HS-27A (cell line): ENCODE data around the gene PFN3.

Experiments used
- DNase-seq: peaks from one replicate; pipeline ENCODE4 v3.0.0-alpha.2; 2012; ENCODE audit warnings: low read depth, missing footprints

Gene PFN3

GRCh38 chr5:177359860-177360259 is 40.6 kb downstream of the PFN3 start:
- DNase-seq, result no peak

GRCh38 chr5:177359451-177359851 is 41.0 kb downstream of the PFN3 start:
- no peak for DNase-seq

- DNase-seq, result no peak
Observed at GRCh38 chr5:177358370-177358819, 42.1 kb downstream of the PFN3 start.

- no peak for DNase-seq
Observed at GRCh38 chr5:177357459-177358351, 42.8 kb downstream of the PFN3 start, which contains the start of gene RGS14. RGS14 (plus strand) TSS chr5:177357924; CDS start chr5:177358025, 101 bp downstream.

GRCh38 chr5:177357146-177357458 is 43.4 kb downstream of the PFN3 start:
- no peak for DNase-seq

- no peak for DNase-seq
Observed at GRCh38 chr5:177356746-177357145, 43.7 kb downstream of the PFN3 start.

- DNase-seq, result no peak
Observed at GRCh38 chr5:177355868-177356168, 44.6 kb downstream of the PFN3 start.

- DNase-seq, result no peak
Observed at GRCh38 chr5:177355162-177355867, 45.1 kb downstream of the PFN3 start.

GRCh38 chr5:177354711-177355110 is 45.8 kb downstream of the PFN3 start:
- DNase-seq, result no peak

- no peak for DNase-seq
Observed at GRCh38 chr5:177354256-177354655, 46.2 kb downstream of the PFN3 start.

GRCh38 chr5:177353093-177353492 is 47.4 kb downstream of the PFN3 start:
- no peak for DNase-seq

- DNase-seq, result peak; percentile 78
Observed at GRCh38 chr5:177351392-177352329, 48.8 kb downstream of the PFN3 start, which contains the start of gene LMAN2. LMAN2 (minus strand) TSS chr5:177351668; CDS start chr5:177351647, 21 bp downstream.

- DNase-seq, result no peak
Observed at GRCh38 chr5:177350776-177351391, 49.6 kb downstream of the PFN3 start.
